HCT116 (cell line): ENCODE data around the gene COL8A2. TPM values are rescaled to one million over a fixed set of nuclear protein-coding genes. Genes with fewer than 3 reads are reported as not detected.

Source experiments
- ATAC-seq: fragments of 200-7000 bp; cut with Tn5 transposase; 2 replicates; pipeline ENCODE4 v1.9.1; 2020; ENCODE audit warnings: mild to moderate bottlenecking, moderate library complexity
- BruUV-seq: library from RNA; stranded (reverse); fragments of 400-500 nt; replicated peaks from 2 replicates; lab custom pipeline; 2021; lab: Mats Ljungman, UMichigan
- CTCF ChIA-PET: fragments of 300-600 bp; sonication (Branson Sonifier 250); formaldehyde crosslinking; loops from one replicate; lab custom pipeline; 2021; ENCODE audit warnings: antibody characterized with exemption; lab: Charles Lee
- POLR2A ChIA-PET: fragments of 300-600, 350-600 bp; sonication (Branson Sonifier 250); formaldehyde crosslinking; loops from one replicate; lab custom pipeline; 2021; ENCODE audit warnings: antibody characterized with exemption; lab: Charles Lee
- RAD21 ChIA-PET, 2 experiments: fragments of 300-600 bp; sonication (Branson Sonifier 250); formaldehyde crosslinking; loops; one replicate each; lab custom pipeline; 2023; ENCODE audit warnings: low total read pairs in 2 of 2; ENCODE audit not compliant: uncharacterized antibody in 2 of 2, unreplicated experiment in 2 of 2, low non-redundant PET in 1 of 2; lab: Charles Lee
- DNase-seq: peaks from one replicate; pipeline ENCODE4 v3.0.0-alpha.2; 2010; ENCODE audit warnings: low read depth, low spot score
- H2AFZ ChIP-seq: fragments of 200-600 bp; shearing (Covaris generic), sonication (generic); 2 replicates; pipeline ENCODE4 v1.6.1; 2017; ENCODE audit warnings: low read depth, mixed run types, mixed read lengths, antibody characterized with exemption, low read length; ENCODE audit not compliant: poor library complexity, severe bottlenecking
- H3K27ac ChIP-seq: 2 replicates; pipeline ENCODE4 v1.5.1; 2012; ENCODE audit warnings: low read depth, low read length
- H3K27me3 ChIP-seq: fragments of 200-600 bp; sonication (generic); 2 replicates; pipeline ENCODE4 v1.6.1; 2016; ENCODE audit warnings: mixed run types, low read length, mixed read lengths; ENCODE audit not compliant: insufficient read depth
- H3K36me3 ChIP-seq, 2 experiments: fragments of 200-500 bp in 1 of 2; fragments of 200-600 bp in 1 of 2; sonication (Bioruptor generic) in 1 of 2; sonication (generic) in 1 of 2; 2 replicates each; pipeline versions ENCODE4 v1.5.1 to v1.6.1; 2014 to 2016; ENCODE audit warnings: low read length in 2 of 2, inconsistent platforms in 1 of 2, mixed read lengths in 1 of 2, mixed run types in 1 of 2; ENCODE audit not compliant: insufficient read depth in 2 of 2, control insufficient read depth in 1 of 2
- H3K4me1 ChIP-seq, 2 experiments: fragments of 200-600 bp in 1 of 2; sonication (generic) in 1 of 2; 2 replicates each; pipeline versions ENCODE4 v1.5.1 to v1.6.1; 2012 to 2017; ENCODE audit warnings: low read length in 2 of 2, inconsistent platforms in 1 of 2, mild to moderate bottlenecking in 1 of 2, mixed read lengths in 1 of 2, mixed run types in 1 of 2, moderate library complexity in 1 of 2; ENCODE audit not compliant: insufficient read depth in 2 of 2, control insufficient read depth in 1 of 2
- H3K4me2 ChIP-seq: fragments of 200-600 bp; sonication (generic); 2 replicates; pipeline ENCODE4 v1.6.1; 2017; ENCODE audit warnings: mixed run types, low read length, mixed read lengths
- H3K4me3 ChIP-seq, 2 experiments: fragments of 200-600 bp in 1 of 2; sonication (generic) in 1 of 2; replicated peaks in 1 of 2; 2 replicates each; pipeline ENCODE4 v1.5.1; 2011 to 2016; ENCODE audit warnings: low read length in 2 of 2, control low read depth in 1 of 2, low read depth in 1 of 2, mild to moderate bottlenecking in 1 of 2, mixed read lengths in 1 of 2, mixed run types in 1 of 2
- H3K79me2 ChIP-seq: fragments of 200-600 bp; sonication (generic); 2 replicates; pipeline ENCODE4 v1.6.1; 2017; ENCODE audit warnings: mild to moderate bottlenecking, mixed run types, low read length, moderate library complexity, mixed read lengths; ENCODE audit not compliant: insufficient read depth
- H3K9ac ChIP-seq: fragments of 200-600 bp; sonication (generic); 2 replicates; pipeline ENCODE4 v1.6.1; 2016; ENCODE audit warnings: low read length, mixed read lengths
- H3K9me2 ChIP-seq: fragments of 200-600 bp; sonication (generic), shearing (Covaris generic); 2 replicates; pipeline ENCODE4 v1.6.1; 2017; ENCODE audit warnings: mixed run types, mild to moderate bottlenecking, moderate library complexity; ENCODE audit not compliant: insufficient read depth
- H3K9me3 ChIP-seq, 2 experiments: fragments of 200-500 bp in 1 of 2; fragments of 200-600 bp in 1 of 2; sonication (Bioruptor generic) in 1 of 2; sonication (generic) in 1 of 2; 2 replicates each; pipeline ENCODE4 v1.6.1; 2014 to 2017; ENCODE audit warnings: low read length in 2 of 2, mixed read lengths in 2 of 2, inconsistent platforms in 1 of 2, low read depth in 1 of 2, mild to moderate bottlenecking in 1 of 2, mixed run types in 1 of 2, moderate library complexity in 1 of 2; ENCODE audit not compliant: control insufficient read depth in 1 of 2, insufficient read depth in 1 of 2
- H4K20me1 ChIP-seq: fragments of 200-600 bp; sonication (generic), shearing (Covaris generic); 2 replicates; pipeline ENCODE4 v1.6.1; 2017; ENCODE audit warnings: mixed run types, mild to moderate bottlenecking, moderate library complexity; ENCODE audit not compliant: insufficient read depth
- ATF3 ChIP-seq: IDR thresholded peaks from 2 replicates; pipeline ENCODE4 v1.6.1; 2012
- CBX3 ChIP-seq: IDR thresholded peaks from 2 replicates; pipeline ENCODE4 v1.6.1; 2012; ENCODE audit warnings: low read depth
- CEBPB ChIP-seq: IDR thresholded peaks from 2 replicates; pipeline ENCODE4 v1.6.1; 2012; ENCODE audit warnings: low read depth
- CTCF ChIP-seq, 3 experiments: fragments of 200-600 bp in 1 of 3; sonication (generic) in 1 of 3; IDR thresholded peaks in 2 of 3; conservative IDR thresholded peaks in 1 of 3; 2 replicates each; pipeline ENCODE4 v1.5.1; 2012 to 2017; ENCODE audit warnings: low read depth in 2 of 3, low read length in 2 of 3, antibody characterized with exemption in 1 of 3, borderline replicate concordance in 1 of 3, control low read depth in 1 of 3, mild to moderate bottlenecking in 1 of 3, mixed read lengths in 1 of 3, mixed run types in 1 of 3, moderate library complexity in 1 of 3; ENCODE audit not compliant: insufficient read depth in 1 of 3
- EGR1 ChIP-seq: IDR thresholded peaks from 2 replicates; pipeline ENCODE4 v1.6.1; 2012; ENCODE audit warnings: low read depth
- EZH2 ChIP-seq: fragments of 200-600 bp; sonication (generic); IDR thresholded peaks from 2 replicates; pipeline ENCODE4 v1.6.1; 2017; ENCODE audit warnings: antibody characterized with exemption, mixed run types
- EZH2phosphoT487 ChIP-seq: fragments of 200-600 bp; IDR thresholded peaks from 2 replicates; pipeline ENCODE4 v1.6.1; 2018; ENCODE audit warnings: antibody characterized with exemption, borderline replicate concordance
- POLR2A ChIP-seq: IDR thresholded peaks from 2 replicates; pipeline ENCODE4 v1.7.0; 2011; ENCODE audit warnings: borderline replicate concordance; ENCODE audit not compliant: insufficient read depth, insufficient read length; ENCODE audit errors: extremely low read depth
- POLR2AphosphoS5 ChIP-seq: IDR thresholded peaks from 2 replicates; pipeline ENCODE4 v1.6.1; 2011; ENCODE audit warnings: mild to moderate bottlenecking, low read depth, low read length, moderate library complexity
- SP1 ChIP-seq: IDR thresholded peaks from 2 replicates; pipeline ENCODE4 v1.6.1; 2012; ENCODE audit warnings: low read depth
- SRF ChIP-seq: IDR thresholded peaks from 2 replicates; pipeline ENCODE4 v1.6.1; 2012; ENCODE audit warnings: low read depth
- TCF7L2 ChIP-seq: IDR thresholded peaks from 2 replicates; pipeline ENCODE4 v1.7.0; 2011; ENCODE audit warnings: borderline replicate concordance, inconsistent platforms; ENCODE audit not compliant: insufficient read depth, insufficient read length; ENCODE audit errors: extremely low read depth
- ZBTB33 ChIP-seq: IDR thresholded peaks from 2 replicates; pipeline ENCODE4 v1.6.1; 2011; ENCODE audit warnings: mild to moderate bottlenecking, low read length, moderate library complexity; ENCODE audit not compliant: insufficient replicate concordance; ENCODE audit errors: extremely low read depth
- ZFX ChIP-seq: fragments of 450-650 bp; IDR thresholded peaks from 2 replicates; pipeline ENCODE4 v1.6.1; 2017
- intact Hi-C: fragments of 100-400 bp; cut with micrococcal nuclease; formaldehyde crosslinking; loops from 2 replicates; pipeline ENCODE4 v1.10.0; 2022
- total RNA-seq: library from RNA; stranded (reverse); gene quantifications from one replicate; pipeline ENCODE4 v1.2.1, GENCODE V29; 2021; ENCODE audit not compliant: unreplicated experiment

COL8A2 gene
- total RNA-seq, 1 experiment from 2014 or later, result 0.05 TPM

- Histone ChIP-seq H3K79me2 (peaks cover 32% of the 10 kb centered on the region), H3K36me3 (peaks cover 2 to 22% of the 10 kb centered on the region in 2 experiments; a peak in 1 of 4 replicates)
- no peak for DNase-seq
These were observed 12.8 kb upstream of the COL8A2 start for GRCh38 chr1:36137776-36138175.

More at GRCh38 chr1:36137776-36138175, 12.8 kb upstream of the COL8A2 start:
- H2AFZ ChIP-seq, result no peak overlapping the region
- H3K9me3 ChIP-seq, result no peaks in the 10 kb centered on the region
- H3K27ac ChIP-seq, result no peak overlapping the region
- no peak overlapping the region for H3K4me3 ChIP-seq
- ChIA-PET RAD21 (no interaction called here), POLR2A (no interaction called here), CTCF (no interaction called here)
- H3K9ac ChIP-seq, result no peak overlapping the region
- no peaks in the 10 kb centered on the region for H4K20me1 ChIP-seq
- no peak overlapping the region for H3K4me2 ChIP-seq
- peaks cover 0 to 31% of the 10 kb centered on the region in 2 experiments; a peak in 3 of 4 replicates for H3K4me1 ChIP-seq
- intact Hi-C loops, result no loop called here
- no peaks in the 10 kb centered on the region for H3K9me2 ChIP-seq
- TF ChIP-seq SP1, result no peak
- no peak for TF ChIP-seq ZBTB33
- TF ChIP-seq EZH2, result no peak
- no peak for TF ChIP-seq TCF7L2
- TF ChIP-seq CEBPB, result no peak
- TF ChIP-seq CBX3, result no peak
- no peak for TF ChIP-seq CTCF (IDR thresholded peaks at IDR 0.05 in 2 of 3, conservative IDR thresholded peaks at IDR 0.05 in 1 of 3; ENCODE audit: borderline replicate concordance in 1 of 3, insufficient read depth in 1 of 3, low read depth in 2 of 3, low read length in 2 of 3)
- no peak for TF ChIP-seq POLR2A
- no peak for TF ChIP-seq EZH2phosphoT487
- no peak for TF ChIP-seq POLR2AphosphoS5
- no peak for TF ChIP-seq ATF3
- TF ChIP-seq EGR1, result no peak
- TF ChIP-seq ZFX, result no peak
- no peak for TF ChIP-seq SRF
- H3K27me3 ChIP-seq, result no peaks in the 10 kb centered on the region
- ATAC-seq, result no peak
- no TSS peak for BruUV-seq
